Osteocyte (in vitro differentiated cells): ENCODE results near the gene TNS4. TPM values are rescaled to one million over a fixed set of nuclear protein-coding genes. Genes with fewer than 3 reads are reported as not detected.

Experiments used
- DNase-seq: peaks from one replicate; pipeline ENCODE4 v3.0.0; 2021; ENCODE audit warnings: mixed read lengths; ENCODE audit not compliant: unreplicated experiment; ENCODE audit errors: extremely low spot score
- H3K27ac Mint-ChIP-seq: one replicate; pipeline ENCODE4 v1.8.0; 2021; ENCODE audit warnings: mild to moderate bottlenecking, mixed read lengths; ENCODE audit not compliant: unreplicated experiment
- H3K27me3 Mint-ChIP-seq: one replicate; pipeline ENCODE4 v1.8.0; 2021; ENCODE audit warnings: mixed read lengths; ENCODE audit not compliant: unreplicated experiment
- H3K36me3 Mint-ChIP-seq: one replicate; pipeline ENCODE4 v1.8.0; 2021; ENCODE audit warnings: mixed read lengths; ENCODE audit not compliant: unreplicated experiment
- H3K4me1 Mint-ChIP-seq: one replicate; pipeline ENCODE4 v1.8.0; 2021; ENCODE audit warnings: mixed read lengths; ENCODE audit not compliant: unreplicated experiment
- H3K4me3 Mint-ChIP-seq: one replicate; pipeline ENCODE4 v1.8.0; 2021; ENCODE audit warnings: mild to moderate bottlenecking, moderate library complexity, mixed read lengths; ENCODE audit not compliant: unreplicated experiment
- H3K9me3 Mint-ChIP-seq: one replicate; pipeline ENCODE4 v1.8.0; 2021; ENCODE audit warnings: mixed read lengths; ENCODE audit not compliant: unreplicated experiment
- total RNA-seq: library from RNA; stranded (reverse); gene quantifications from 2 replicates; pipeline ENCODE4 v1.2.1, GENCODE V29; 2021
- TF ChIP-seq, protein P1 (sequence below): fragments of 200-600 bp; sonication (generic); IDR thresholded peaks from 2 replicates; pipeline ENCODE4 v1.5.0; 2021; ENCODE audit warnings: antibody characterized with exemption, mild to moderate bottlenecking, moderate library complexity

TNS4 gene
- total RNA-seq, 1 donor from 2014 or later = 0.73 TPM

DNA sequence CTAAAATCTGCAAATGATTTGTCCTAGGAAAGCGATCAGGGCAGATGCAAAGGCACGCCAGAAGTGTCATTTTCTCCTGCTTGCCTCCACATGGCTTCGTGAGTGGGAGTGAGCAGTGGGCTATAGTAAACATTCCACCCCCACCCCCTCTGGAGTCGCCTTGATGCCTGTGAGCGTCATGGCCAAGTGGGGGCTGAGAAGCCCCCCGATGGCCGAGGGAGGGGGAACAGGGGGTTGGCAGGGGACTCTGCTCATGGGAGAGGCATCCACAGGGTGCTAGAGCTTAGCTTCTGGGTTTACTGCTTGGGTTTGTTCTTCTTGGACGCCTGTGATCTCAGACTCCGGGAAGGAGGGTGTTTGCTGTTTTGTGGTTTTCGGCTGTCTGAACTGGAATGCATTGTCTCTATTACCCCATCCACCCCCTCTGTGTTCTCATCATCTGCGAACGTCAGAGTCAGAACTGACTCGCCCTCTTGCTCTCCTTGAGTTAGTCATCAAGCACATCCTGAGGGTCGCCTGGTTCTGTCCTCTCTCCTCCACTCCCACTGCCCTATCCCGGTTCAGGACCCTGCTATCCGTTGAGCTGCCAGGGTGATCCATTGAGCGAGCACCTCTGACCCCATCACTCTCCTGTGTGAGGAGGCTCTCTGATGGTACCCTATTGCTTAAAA, 15.4 kb downstream of the TNS4 start:
- no peak for DNase-seq
- no peaks in the 10 kb centered on the region for H3K27me3 Mint-ChIP-seq
- TF ChIP-seq, protein P1, sequence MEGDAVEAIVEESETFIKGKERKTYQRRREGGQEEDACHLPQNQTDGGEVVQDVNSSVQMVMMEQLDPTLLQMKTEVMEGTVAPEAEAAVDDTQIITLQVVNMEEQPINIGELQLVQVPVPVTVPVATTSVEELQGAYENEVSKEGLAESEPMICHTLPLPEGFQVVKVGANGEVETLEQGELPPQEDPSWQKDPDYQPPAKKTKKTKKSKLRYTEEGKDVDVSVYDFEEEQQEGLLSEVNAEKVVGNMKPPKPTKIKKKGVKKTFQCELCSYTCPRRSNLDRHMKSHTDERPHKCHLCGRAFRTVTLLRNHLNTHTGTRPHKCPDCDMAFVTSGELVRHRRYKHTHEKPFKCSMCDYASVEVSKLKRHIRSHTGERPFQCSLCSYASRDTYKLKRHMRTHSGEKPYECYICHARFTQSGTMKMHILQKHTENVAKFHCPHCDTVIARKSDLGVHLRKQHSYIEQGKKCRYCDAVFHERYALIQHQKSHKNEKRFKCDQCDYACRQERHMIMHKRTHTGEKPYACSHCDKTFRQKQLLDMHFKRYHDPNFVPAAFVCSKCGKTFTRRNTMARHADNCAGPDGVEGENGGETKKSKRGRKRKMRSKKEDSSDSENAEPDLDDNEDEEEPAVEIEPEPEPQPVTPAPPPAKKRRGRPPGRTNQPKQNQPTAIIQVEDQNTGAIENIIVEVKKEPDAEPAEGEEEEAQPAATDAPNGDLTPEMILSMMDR = no peak
- peak overlapping the region; percentile 96 for H3K27ac Mint-ChIP-seq
- peak overlapping the region; percentile 4 for H3K4me3 Mint-ChIP-seq
- H3K4me1 Mint-ChIP-seq = peaks cover 73% of the 10 kb centered on the region
- no peaks in the 10 kb centered on the region for H3K36me3 Mint-ChIP-seq
- H3K9me3 Mint-ChIP-seq = no peaks in the 10 kb centered on the region

DNA sequence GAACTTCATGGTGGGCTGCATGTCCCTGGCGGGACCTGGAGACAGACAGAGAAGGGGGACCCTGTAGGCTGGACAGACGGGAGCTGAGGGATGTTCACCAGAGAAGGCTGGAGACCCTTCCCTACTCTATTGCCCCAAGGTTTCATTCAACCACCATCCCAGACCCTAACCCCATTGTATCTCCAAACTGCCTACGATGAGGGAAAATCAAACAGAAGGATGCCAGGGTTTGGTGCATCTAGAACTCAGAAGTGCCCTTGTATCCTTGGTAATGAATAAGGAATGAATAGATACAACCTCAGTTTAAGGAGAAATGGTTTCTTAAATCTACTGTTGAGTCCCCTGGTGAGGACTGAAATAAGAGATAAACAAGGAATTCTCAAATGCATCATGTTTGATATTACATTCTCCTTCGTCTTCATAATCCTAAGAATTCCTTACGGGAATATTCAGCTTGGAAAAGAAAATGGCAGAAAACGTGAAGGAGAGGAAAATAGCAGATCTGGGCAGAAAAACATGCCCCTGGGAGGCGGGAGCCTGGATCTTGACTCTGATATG, 16.4 kb downstream of the TNS4 start:
- no peaks in the 10 kb centered on the region for H3K36me3 Mint-ChIP-seq
- no peaks in the 10 kb centered on the region for H3K9me3 Mint-ChIP-seq
- H3K27ac Mint-ChIP-seq = peak overlapping the region; percentile 96
- no peak for DNase-seq
- H3K4me1 Mint-ChIP-seq = peaks cover 70% of the 10 kb centered on the region
- TF ChIP-seq, protein P1 = no peak
- no peak overlapping the region for H3K4me3 Mint-ChIP-seq
- no peaks in the 10 kb centered on the region for H3K27me3 Mint-ChIP-seq

DNA sequence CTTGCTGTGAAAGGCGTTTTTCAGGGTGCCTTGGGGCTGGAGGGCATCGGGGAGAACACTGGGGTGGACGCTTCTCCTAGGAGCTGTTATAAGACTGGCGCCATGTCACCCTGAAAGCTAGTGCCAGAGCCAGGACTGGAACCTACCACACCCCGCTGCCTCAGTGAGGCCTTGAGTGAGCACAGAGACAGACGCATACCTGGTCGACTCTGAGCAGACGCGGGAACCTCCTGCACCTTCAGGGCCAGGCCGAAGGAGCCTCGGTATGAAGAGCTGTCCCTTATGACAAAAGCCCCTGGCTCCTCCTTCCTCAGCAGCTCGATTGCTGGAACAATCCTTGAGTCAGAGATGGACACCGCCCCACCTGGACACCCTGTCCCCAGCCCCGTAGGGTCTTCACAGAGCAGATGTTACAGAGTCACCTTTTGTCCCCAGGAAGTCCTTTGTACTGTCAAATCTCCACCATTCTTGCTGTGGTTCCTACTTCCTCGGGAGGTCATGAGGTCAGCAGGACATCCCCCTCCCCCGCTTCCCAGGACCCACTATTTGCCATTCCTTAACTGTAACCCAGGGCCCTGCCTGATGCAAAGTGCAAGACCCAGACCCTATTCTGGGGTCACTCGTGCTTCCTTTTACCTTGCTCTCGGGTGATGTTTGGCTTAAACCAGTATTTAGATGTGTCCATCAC, 17.0 kb downstream of the TNS4 start:
- no peak overlapping the region for H3K4me3 Mint-ChIP-seq
- no peaks in the 10 kb centered on the region for H3K36me3 Mint-ChIP-seq
- H3K27me3 Mint-ChIP-seq = no peaks in the 10 kb centered on the region

DNA sequence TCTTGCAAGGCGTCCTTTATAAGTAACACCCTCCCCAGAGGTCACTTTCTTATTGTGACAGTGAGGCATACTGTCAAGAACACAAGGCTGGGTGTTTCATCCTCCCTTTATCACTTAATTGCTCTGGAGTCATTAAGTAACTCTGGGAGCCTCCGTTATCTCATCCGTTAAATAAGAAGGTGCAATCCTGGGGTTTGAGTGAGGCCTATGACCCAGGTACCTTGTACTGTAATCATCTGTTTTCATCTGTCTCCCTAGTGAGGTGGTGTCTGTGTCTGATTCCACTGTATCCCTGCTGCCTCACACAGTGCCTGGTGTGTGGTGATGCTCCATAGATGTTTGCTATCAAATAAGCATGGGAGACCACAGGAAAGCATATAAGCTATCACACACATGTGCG, 17.7 kb downstream of the TNS4 start:
- no peak for DNase-seq
- Mint-ChIP-seq H3K4me1 (peaks cover 65% of the 10 kb centered on the region), H3K9me3 (no peaks in the 10 kb centered on the region), H3K36me3 (no peaks in the 10 kb centered on the region), H3K27ac (no peak overlapping the region), H3K27me3 (no peaks in the 10 kb centered on the region), H3K4me3 (no peak overlapping the region)
- TF ChIP-seq, protein P1 = no peak

More for the DNA sequence above, 17.0 kb downstream of the TNS4 start:
- TF ChIP-seq, protein P1 = no peak
- Mint-ChIP-seq H3K4me1 (peaks cover 66% of the 10 kb centered on the region), H3K9me3 (no peaks in the 10 kb centered on the region), H3K27ac (peak overlapping the region; percentile 96)
- DNase-seq = no peak

DNA sequence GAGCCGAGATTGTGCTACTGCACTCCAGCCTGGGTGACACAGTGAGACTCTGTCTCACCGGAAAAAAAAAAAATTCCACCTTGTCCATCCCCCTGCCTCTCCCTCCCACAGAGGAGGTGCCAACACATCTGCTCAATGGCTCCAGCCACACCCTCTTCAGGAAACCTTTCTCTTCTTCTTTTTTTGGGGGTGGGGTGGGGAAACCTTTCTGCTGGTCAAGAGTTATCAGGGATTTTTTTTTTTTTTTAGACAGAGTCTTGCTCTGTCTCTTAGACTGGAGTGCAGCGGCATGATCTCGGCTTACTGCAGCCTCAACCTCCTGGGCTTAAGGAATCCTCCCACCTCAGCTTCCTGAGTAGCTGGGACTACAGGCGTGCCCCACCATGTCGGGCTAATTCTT, 18.7 kb downstream of the TNS4 start:
- Mint-ChIP-seq H3K27me3 (no peaks in the 10 kb centered on the region), H3K4me1 (peaks cover 57% of the 10 kb centered on the region), H3K36me3 (no peaks in the 10 kb centered on the region), H3K27ac (no peak overlapping the region), H3K9me3 (no peaks in the 10 kb centered on the region), H3K4me3 (no peak overlapping the region)
- TF ChIP-seq, protein P1 = no peak
- DNase-seq = no peak
